ENCODE data around the gene ERBB4. TPM values are rescaled to one million over a fixed set of nuclear protein-coding genes. Genes with fewer than 3 reads are reported as not detected.
A peak's percentile ranks its signal among the peaks of the same experiment; 100 is the strongest.

ERBB4 gene
- total RNA-seq, 4 donors from 2014 or later = 0.04 to 0.57 (median 0.35) TPM; not detected in 1

GRCh38 chr2:212549463-212549862 is 10.9 kb upstream of the ERBB4 start:
- Histone ChIP-seq H3K4me3 (no peak overlapping the region), H3K9me3 (no peaks in the 10 kb centered on the region), H3K4me1 (no peaks in the 10 kb centered on the region), H3K36me3 (no peaks in the 10 kb centered on the region), H3K27ac (no peak overlapping the region), H3K27me3 (no peaks in the 10 kb centered on the region)
- intact Hi-C loops (cut with DNase I) = no loop called here
- no peak for DNase-seq
- TF ChIP-seq POLR2A (IDR thresholded peaks at IDR 0.05) = no peak
- no peak for TF ChIP-seq CTCF (IDR thresholded peaks at IDR 0.05)

- Histone ChIP-seq H3K36me3 (no peaks in the 10 kb centered on the region), H3K27me3 (no peaks in the 10 kb centered on the region), H3K9me3 (no peaks in the 10 kb centered on the region), H3K27ac (no peak overlapping the region), H3K4me3 (no peak overlapping the region), H3K4me1 (no peaks in the 10 kb centered on the region)
- intact Hi-C loops (cut with DNase I) = no loop called here
- WGBS, 2 donors = 17 to 21% methylated on average over 1 of the region's 1 CpG
- no peak for DNase-seq
- TF ChIP-seq POLR2A (IDR thresholded peaks at IDR 0.05) (no peak), CTCF (IDR thresholded peaks at IDR 0.05) (peak in 3 of 6 experiments; percentile 18 to 38 (median 25))
These were observed 9.8 kb upstream of the ERBB4 start for GRCh38 chr2:212548455-212548819.

DNA sequence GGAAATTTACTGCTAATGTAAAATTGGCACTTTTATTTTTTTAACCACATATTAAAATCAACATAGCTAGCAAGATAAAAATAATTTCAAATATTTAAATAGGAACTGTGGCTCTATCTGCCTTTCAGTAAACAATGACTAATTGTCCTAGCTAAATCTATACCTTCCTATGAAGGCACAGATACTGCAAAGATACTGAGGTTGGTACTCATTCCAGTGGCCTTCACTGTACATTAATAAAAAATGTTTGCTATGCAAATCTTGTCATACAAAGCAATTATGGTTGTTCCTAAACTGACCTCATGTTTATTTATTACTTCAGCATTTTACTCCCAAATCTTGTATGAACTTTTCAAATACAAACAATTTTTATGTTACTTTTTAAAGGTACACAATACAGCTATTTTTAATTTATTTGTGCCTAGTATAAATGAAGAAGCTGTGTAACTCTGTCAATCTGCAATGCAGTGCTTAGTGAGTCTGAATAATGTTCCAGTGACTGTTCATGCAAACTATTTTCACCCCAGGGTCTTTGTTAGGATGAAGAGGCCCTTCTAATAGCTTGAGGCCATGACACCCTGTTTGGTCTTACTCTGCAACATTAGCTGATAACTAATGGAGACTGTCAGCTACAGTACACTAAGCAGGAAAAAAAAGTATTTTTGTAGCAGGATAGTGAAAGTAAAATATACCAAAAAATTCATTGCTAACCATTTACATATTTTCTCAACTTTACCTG is 9.3 kb upstream of the ERBB4 start:
- Histone ChIP-seq H3K4me1 (no peaks in the 10 kb centered on the region), H3K9me3 (no peaks in the 10 kb centered on the region), H3K27ac (no peak overlapping the region), H3K36me3 (no peaks in the 10 kb centered on the region), H3K4me3 (no peak overlapping the region), H3K27me3 (no peaks in the 10 kb centered on the region)
- no peak for DNase-seq
- TF ChIP-seq POLR2A (IDR thresholded peaks at IDR 0.05) (no peak), CTCF (IDR thresholded peaks at IDR 0.05) (no peak)
- intact Hi-C loops (cut with DNase I) = no loop called here

DNA sequence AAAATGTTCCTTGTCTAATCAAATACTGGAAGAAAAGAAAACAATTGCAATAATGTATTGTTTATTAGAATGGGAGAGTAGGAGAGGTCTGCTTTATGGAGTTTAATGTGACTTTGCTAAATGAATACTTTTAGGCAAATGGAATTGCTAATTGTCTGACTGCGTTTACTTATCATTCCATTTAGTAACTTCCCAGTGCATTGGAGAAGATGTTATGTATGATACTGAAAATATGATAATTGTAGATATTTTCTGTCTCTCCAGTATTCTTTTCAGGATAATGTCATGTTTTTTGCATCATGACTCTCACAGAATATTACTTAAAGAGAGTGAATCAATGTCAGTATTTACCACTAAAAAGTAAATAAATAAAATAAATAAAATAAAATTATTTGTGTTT is 8.1 kb upstream of the ERBB4 start:
- Histone ChIP-seq H3K27ac (no peak overlapping the region), H3K4me3 (no peak overlapping the region), H3K9me3 (no peaks in the 10 kb centered on the region), H3K36me3 (no peaks in the 10 kb centered on the region), H3K4me1 (no peaks in the 10 kb centered on the region), H3K27me3 (no peaks in the 10 kb centered on the region)
- DNase-seq = no peak
- WGBS, 2 donors = 91 to 95% methylated on average over 1 of the region's 1 CpG
- TF ChIP-seq POLR2A (IDR thresholded peaks at IDR 0.05) = no peak
- no peak for TF ChIP-seq CTCF (IDR thresholded peaks at IDR 0.05)
- intact Hi-C loops (cut with DNase I) = no loop called here

DNA sequence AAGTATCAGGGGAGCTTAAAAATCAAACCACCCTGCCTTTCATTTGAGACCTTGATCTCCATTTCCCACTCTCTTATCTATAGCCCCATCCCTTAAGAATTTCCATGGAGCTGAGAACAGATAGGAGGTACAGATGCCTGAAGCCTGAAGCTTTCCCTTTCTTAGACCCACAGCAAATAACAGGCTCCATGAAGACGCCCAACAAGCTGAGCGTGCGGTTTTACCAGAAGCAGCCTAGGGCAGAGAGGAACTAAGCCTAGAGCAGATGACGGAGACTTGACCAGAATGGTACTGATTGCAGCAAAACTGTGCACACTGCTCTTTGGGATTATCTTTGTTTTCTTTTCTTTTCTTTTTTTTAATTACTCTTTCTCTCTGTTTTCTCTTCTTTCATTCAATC is 1.7 kb upstream of the ERBB4 start:
- DNase-seq = no peak
- Histone ChIP-seq H3K4me3 (no peak overlapping the region), H3K4me1 (peaks cover 16 to 36% (median 23%) of the 10 kb centered on the region in 3 donors), H3K27me3 (peaks cover 8 to 42% (median 14%) of the 10 kb centered on the region in 4 donors), H3K36me3 (no peaks in the 10 kb centered on the region), H3K27ac (no peak overlapping the region), H3K9me3 (no peaks in the 10 kb centered on the region)
- TF ChIP-seq POLR2A (IDR thresholded peaks at IDR 0.05) (no peak), CTCF (IDR thresholded peaks at IDR 0.05) (no peak)
- intact Hi-C loops (cut with DNase I) = no loop called here
- WGBS, 2 donors = 70 to 93% methylated on average over 4 of the region's 4 CpGs

All from esophagus squamous epithelium (tissue), 5 donors.